Measurements from ENCODE around the gene COX10.

The COX10 gene

GRCh38 chr17:14209215-14209614, 139.9 kb downstream of the COX10 start:
- Histone ChIP-seq H3K4me3 (ENCODE audit: severe bottlenecking) (no peak overlapping the region), H3K9me3 (ENCODE audit: severe bottlenecking) (no peaks in the 10 kb centered on the region), H3K4me1 (ENCODE audit: insufficient read depth, poor library complexity, severe bottlenecking) (peaks cover 7% of the 10 kb centered on the region), H3K27ac (ENCODE audit: poor library complexity, severe bottlenecking) (no peak overlapping the region), H3K27me3 (ENCODE audit: insufficient read depth, poor library complexity, severe bottlenecking) (no peaks in the 10 kb centered on the region), H3K36me3 (ENCODE audit: low read depth) (0 out of 2 replicates have a peak, but pooled peaks cover 10% of the 10 kb centered on the region)
- DNase-seq (ENCODE audit: low spot score) (no peak), ATAC-seq (ENCODE audit: low read depth) (no peak)
- TF ChIP-seq CTCF (IDR thresholded peaks at IDR 0.05; ENCODE audit: poor library complexity, severe bottlenecking) = no peak

- H3K4me3 ChIP-seq (ENCODE audit: severe bottlenecking) = no peak overlapping the region
- H3K36me3 ChIP-seq (ENCODE audit: low read depth) = 0 out of 2 replicates have a peak, but pooled peaks cover 10% of the 10 kb centered on the region
- DNase-seq (ENCODE audit: low spot score) (no peak), ATAC-seq (ENCODE audit: low read depth) (no peak)
- H3K27me3 ChIP-seq (ENCODE audit: insufficient read depth, poor library complexity, severe bottlenecking) = no peaks in the 10 kb centered on the region
- H3K9me3 ChIP-seq (ENCODE audit: severe bottlenecking) = no peaks in the 10 kb centered on the region
- H3K27ac ChIP-seq (ENCODE audit: poor library complexity, severe bottlenecking) = no peak overlapping the region
- H3K4me1 ChIP-seq (ENCODE audit: insufficient read depth, poor library complexity, severe bottlenecking) = peaks cover 2% of the 10 kb centered on the region
- TF ChIP-seq CTCF (IDR thresholded peaks at IDR 0.05; ENCODE audit: poor library complexity, severe bottlenecking) = no peak
Measured at GRCh38 chr17:14211246-14211645, 141.9 kb downstream of the COX10 start.

GRCh38 chr17:14211801-14212200, 142.5 kb downstream of the COX10 start:
- no peak for ATAC-seq (ENCODE audit: low read depth)
- Histone ChIP-seq H3K4me1 (ENCODE audit: insufficient read depth, poor library complexity, severe bottlenecking) (no peaks in the 10 kb centered on the region), H3K9me3 (ENCODE audit: severe bottlenecking) (no peaks in the 10 kb centered on the region), H3K4me3 (ENCODE audit: severe bottlenecking) (no peak overlapping the region), H3K27ac (ENCODE audit: poor library complexity, severe bottlenecking) (no peak overlapping the region), H3K36me3 (ENCODE audit: low read depth) (0 out of 2 replicates have a peak, but pooled peaks cover 10% of the 10 kb centered on the region), H3K27me3 (ENCODE audit: insufficient read depth, poor library complexity, severe bottlenecking) (no peaks in the 10 kb centered on the region)
- no peak for TF ChIP-seq CTCF (IDR thresholded peaks at IDR 0.05; ENCODE audit: poor library complexity, severe bottlenecking)
- DNase-seq (ENCODE audit: low spot score) = no peak

- Histone ChIP-seq H3K27ac (ENCODE audit: poor library complexity, severe bottlenecking) (no peak overlapping the region), H3K4me3 (ENCODE audit: severe bottlenecking) (no peak overlapping the region), H3K36me3 (ENCODE audit: low read depth) (0 out of 2 replicates have a peak, but pooled peaks cover 8% of the 10 kb centered on the region), H3K27me3 (ENCODE audit: insufficient read depth, poor library complexity, severe bottlenecking) (no peaks in the 10 kb centered on the region), H3K9me3 (ENCODE audit: severe bottlenecking) (no peaks in the 10 kb centered on the region), H3K4me1 (ENCODE audit: insufficient read depth, poor library complexity, severe bottlenecking) (no peaks in the 10 kb centered on the region)
- no peak for TF ChIP-seq CTCF (IDR thresholded peaks at IDR 0.05; ENCODE audit: poor library complexity, severe bottlenecking)
- DNase-seq (ENCODE audit: low spot score) = no peak
- ATAC-seq (ENCODE audit: low read depth) = no peak
Measured at GRCh38 chr17:14212401-14212800, 143.1 kb downstream of the COX10 start.

GRCh38 chr17:14214271-14214670, 145.0 kb downstream of the COX10 start:
- ATAC-seq (ENCODE audit: low read depth) (no peak), DNase-seq (ENCODE audit: low spot score) (no peak)
- Histone ChIP-seq H3K4me1 (ENCODE audit: insufficient read depth, poor library complexity, severe bottlenecking) (no peaks in the 10 kb centered on the region), H3K36me3 (ENCODE audit: low read depth) (no peaks in the 10 kb centered on the region), H3K4me3 (ENCODE audit: severe bottlenecking) (no peak overlapping the region), H3K9me3 (ENCODE audit: severe bottlenecking) (no peaks in the 10 kb centered on the region), H3K27me3 (ENCODE audit: insufficient read depth, poor library complexity, severe bottlenecking) (no peaks in the 10 kb centered on the region), H3K27ac (ENCODE audit: poor library complexity, severe bottlenecking) (no peak overlapping the region)
- no peak for TF ChIP-seq CTCF (IDR thresholded peaks at IDR 0.05; ENCODE audit: poor library complexity, severe bottlenecking)

Measured in RWPE2 (cell line).